MM.1S (cell line): Measurements from ENCODE around the gene EEF1AKMT1.

Experiments
- DNase-seq: peaks from one replicate; pipeline ENCODE4 v3.0.0-alpha.2; 2015
- H2AFZ ChIP-seq: fragments of 300-600 bp; sonication (generic); 2 replicates; pipeline ENCODE4 v1.6.0; 2016; ENCODE audit warnings: antibody characterized with exemption, low read length
- H3F3A ChIP-seq: fragments of 300-600 bp; sonication (generic); 2 replicates; pipeline ENCODE4 v1.6.1; 2016; ENCODE audit warnings: mild to moderate bottlenecking, antibody characterized with exemption, low read length, moderate library complexity, mixed read lengths; ENCODE audit not compliant: insufficient read depth
- H3K27ac ChIP-seq: fragments of 300-600 bp; sonication (generic); 2 replicates; pipeline ENCODE4 v1.5.1; 2016; ENCODE audit warnings: mild to moderate bottlenecking, low read length
- H3K27me3 ChIP-seq: fragments of 300-600 bp; sonication (generic); replicated peaks from 2 replicates; pipeline ENCODE4 v1.6.0; 2016; ENCODE audit warnings: low read length; ENCODE audit not compliant: insufficient read depth
- H3K36me3 ChIP-seq: fragments of 300-600 bp; sonication (generic); replicated peaks from 2 replicates; pipeline ENCODE4 v1.6.1; 2016; ENCODE audit warnings: mild to moderate bottlenecking, low read length, mixed read lengths; ENCODE audit not compliant: insufficient read depth
- H3K4me1 ChIP-seq: fragments of 300-600 bp; sonication (generic); 2 replicates; pipeline ENCODE4 v1.6.1; 2016; ENCODE audit warnings: low read length, mixed read lengths
- H3K4me2 ChIP-seq: fragments of 300-600 bp; sonication (generic); 2 replicates; pipeline ENCODE4 v1.6.0; 2016; ENCODE audit warnings: low read depth, low read length
- H3K4me3 ChIP-seq: fragments of 300-600 bp; sonication (generic); 2 replicates; pipeline ENCODE4 v1.5.1; 2016; ENCODE audit warnings: low read length, mixed read lengths
- H3K79me2 ChIP-seq: fragments of 300-600 bp; sonication (generic); 2 replicates; pipeline ENCODE4 v1.6.1; 2016; ENCODE audit warnings: mixed run types, low read length, mixed read lengths
- H3K9ac ChIP-seq: fragments of 300-600 bp; sonication (generic); 2 replicates; pipeline ENCODE4 v1.6.1; 2016; ENCODE audit warnings: low read length, mixed read lengths
- H3K9me2 ChIP-seq: fragments of 300-600 bp; sonication (generic); replicated peaks from 2 replicates; pipeline ENCODE4 v1.6.1; 2016; ENCODE audit warnings: mild to moderate bottlenecking, low read length, mixed read lengths; ENCODE audit not compliant: insufficient read depth
- H3K9me3 ChIP-seq: fragments of 300-600 bp; sonication (generic); replicated peaks from 2 replicates; pipeline ENCODE4 v1.6.1; 2016; ENCODE audit warnings: mild to moderate bottlenecking, low read length, mixed read lengths; ENCODE audit not compliant: insufficient read depth
- H4K20me1 ChIP-seq: fragments of 300-600 bp; sonication (generic); 2 replicates; pipeline ENCODE4 v1.6.1; 2016; ENCODE audit warnings: mild to moderate bottlenecking, low read length, moderate library complexity, mixed read lengths; ENCODE audit not compliant: insufficient read depth
- EZH2 ChIP-seq: fragments of 300-600 bp; sonication (generic); optimal IDR thresholded peaks from 2 replicates; pipeline ENCODE3; 2017; ENCODE audit warnings: low read depth, mild to moderate bottlenecking, antibody characterized with exemption, low read length, mixed read lengths
- EZH2phosphoT487 ChIP-seq: fragments of 300-600 bp; sonication (generic); IDR thresholded peaks from 2 replicates; pipeline ENCODE4 v1.6.1; 2018; ENCODE audit warnings: antibody characterized with exemption, low read length
- TF ChIP-seq, protein P1 (sequence below): fragments of 300-600 bp; sonication (generic); IDR thresholded peaks from 2 replicates; pipeline ENCODE4 v1.5.1; 2016; ENCODE audit warnings: antibody characterized with exemption, low read length, mixed read lengths

The EEF1AKMT1 gene

DNA sequence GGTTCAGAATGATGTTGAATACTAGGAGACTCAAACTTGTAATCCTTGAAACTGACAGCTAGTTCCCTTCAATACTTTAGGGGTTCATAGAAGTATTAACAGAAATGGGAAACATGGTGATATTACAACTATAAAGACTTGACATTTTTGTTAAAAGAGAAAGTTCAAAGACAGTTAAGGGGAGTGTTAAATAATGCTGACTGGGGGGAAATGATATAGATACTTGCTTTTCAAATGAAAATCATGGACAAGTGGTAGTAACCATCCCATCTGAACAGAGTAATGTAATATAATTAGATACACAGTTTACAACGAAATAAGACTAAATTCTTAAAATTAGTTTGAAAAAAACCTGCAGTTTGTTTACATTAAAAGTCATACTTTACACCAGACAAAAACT, 6.6 kb upstream of the EEF1AKMT1 start:
- Histone ChIP-seq H3K4me2 (no peak overlapping the region), H3K4me1 (peaks cover 18% of the 10 kb centered on the region), H3K4me3 (no peak overlapping the region), H3K9me2 (no peaks in the 10 kb centered on the region), H3F3A (peaks cover 14% of the 10 kb centered on the region), H4K20me1 (no peaks in the 10 kb centered on the region), H2AFZ (no peak overlapping the region), H3K36me3 (no peaks in the 10 kb centered on the region), H3K79me2 (no peaks in the 10 kb centered on the region), H3K27me3 (no peaks in the 10 kb centered on the region), H3K9ac (no peak overlapping the region), H3K9me3 (no peaks in the 10 kb centered on the region), H3K27ac (no peak overlapping the region)
- TF ChIP-seq EZH2 (no peak), EZH2phosphoT487 (no peak)
- TF ChIP-seq, protein P1, sequence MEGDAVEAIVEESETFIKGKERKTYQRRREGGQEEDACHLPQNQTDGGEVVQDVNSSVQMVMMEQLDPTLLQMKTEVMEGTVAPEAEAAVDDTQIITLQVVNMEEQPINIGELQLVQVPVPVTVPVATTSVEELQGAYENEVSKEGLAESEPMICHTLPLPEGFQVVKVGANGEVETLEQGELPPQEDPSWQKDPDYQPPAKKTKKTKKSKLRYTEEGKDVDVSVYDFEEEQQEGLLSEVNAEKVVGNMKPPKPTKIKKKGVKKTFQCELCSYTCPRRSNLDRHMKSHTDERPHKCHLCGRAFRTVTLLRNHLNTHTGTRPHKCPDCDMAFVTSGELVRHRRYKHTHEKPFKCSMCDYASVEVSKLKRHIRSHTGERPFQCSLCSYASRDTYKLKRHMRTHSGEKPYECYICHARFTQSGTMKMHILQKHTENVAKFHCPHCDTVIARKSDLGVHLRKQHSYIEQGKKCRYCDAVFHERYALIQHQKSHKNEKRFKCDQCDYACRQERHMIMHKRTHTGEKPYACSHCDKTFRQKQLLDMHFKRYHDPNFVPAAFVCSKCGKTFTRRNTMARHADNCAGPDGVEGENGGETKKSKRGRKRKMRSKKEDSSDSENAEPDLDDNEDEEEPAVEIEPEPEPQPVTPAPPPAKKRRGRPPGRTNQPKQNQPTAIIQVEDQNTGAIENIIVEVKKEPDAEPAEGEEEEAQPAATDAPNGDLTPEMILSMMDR = no peak
- DNase-seq = no peak

DNA sequence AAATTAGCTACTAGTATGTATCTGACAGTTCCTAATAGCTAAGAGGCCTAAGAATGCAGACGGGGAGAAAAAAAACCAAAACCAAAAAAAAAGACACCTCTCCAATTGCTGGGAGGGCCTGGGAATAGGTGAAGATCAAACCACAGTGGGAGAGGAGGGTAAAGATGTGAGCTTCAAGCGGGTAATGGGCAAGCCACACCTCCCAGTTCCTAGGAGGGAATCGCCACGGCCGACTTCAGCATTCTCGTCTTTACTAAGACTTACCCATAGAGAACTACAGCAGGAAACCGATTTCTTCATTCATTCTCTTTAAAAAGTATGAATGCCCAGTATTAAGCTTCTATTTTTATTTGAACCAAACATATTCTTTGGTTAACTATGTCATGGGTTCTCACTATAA, 5.6 kb upstream of the EEF1AKMT1 start:
- no peak for DNase-seq
- H3K27me3 ChIP-seq = no peaks in the 10 kb centered on the region
- H4K20me1 ChIP-seq = no peaks in the 10 kb centered on the region
- no peak overlapping the region for H3K27ac ChIP-seq
- no peaks in the 10 kb centered on the region for H3K36me3 ChIP-seq
- H3K4me2 ChIP-seq = no peak overlapping the region
- peaks cover 18% of the 10 kb centered on the region for H3K4me1 ChIP-seq
- no peak overlapping the region for H3K4me3 ChIP-seq
- no peaks in the 10 kb centered on the region for H3K9me2 ChIP-seq
- H3K79me2 ChIP-seq = no peaks in the 10 kb centered on the region
- TF ChIP-seq, protein P1 = no peak
- TF ChIP-seq EZH2phosphoT487 (no peak), EZH2 (no peak)
- no peak overlapping the region for H3K9ac ChIP-seq
- H3F3A ChIP-seq = peaks cover 20% of the 10 kb centered on the region
- H3K9me3 ChIP-seq = no peaks in the 10 kb centered on the region
- no peak overlapping the region for H2AFZ ChIP-seq

DNA sequence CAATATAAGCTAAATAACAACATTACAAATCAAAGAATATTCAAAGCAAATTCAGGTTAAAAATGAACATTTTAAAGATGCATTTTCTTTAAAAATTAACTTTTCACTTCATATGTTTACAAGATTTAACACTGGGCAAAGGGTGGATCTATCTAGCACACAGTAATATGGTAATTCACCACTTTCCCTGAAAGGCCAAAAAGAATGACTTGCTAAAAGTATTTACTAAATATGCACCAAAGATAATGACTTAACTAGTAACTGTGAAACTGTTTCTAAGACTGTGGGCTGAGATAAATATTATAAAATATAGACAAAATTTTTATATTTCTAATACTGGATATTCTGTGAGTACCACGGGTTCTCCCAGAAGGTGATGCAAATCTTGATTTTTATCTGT, 4.5 kb upstream of the EEF1AKMT1 start:
- no peak overlapping the region for H3K9ac ChIP-seq
- H3K79me2 ChIP-seq = no peaks in the 10 kb centered on the region
- no peak overlapping the region for H2AFZ ChIP-seq
- H4K20me1 ChIP-seq = no peaks in the 10 kb centered on the region
- no peak overlapping the region for H3K4me3 ChIP-seq
- no peaks in the 10 kb centered on the region for H3K36me3 ChIP-seq
- peaks cover 17% of the 10 kb centered on the region for H3K4me1 ChIP-seq
- DNase-seq = no peak
- peaks cover 20% of the 10 kb centered on the region for H3F3A ChIP-seq
- H3K4me2 ChIP-seq = no peak overlapping the region
- H3K27ac ChIP-seq = no peak overlapping the region
- H3K9me3 ChIP-seq = no peaks in the 10 kb centered on the region
- H3K27me3 ChIP-seq = no peaks in the 10 kb centered on the region
- TF ChIP-seq EZH2phosphoT487 = no peak
- TF ChIP-seq, protein P1 = no peak
- no peak for TF ChIP-seq EZH2
- H3K9me2 ChIP-seq = no peaks in the 10 kb centered on the region
